Progenitor cell of endocrine pancreas (in vitro differentiated cells): Measurements from ENCODE around the gene NCAPD3. TPM values are rescaled to one million over a fixed set of nuclear protein-coding genes. Genes with fewer than 3 reads are reported as not detected.

Experiments
- DNase-seq: peaks from one replicate; pipeline ENCODE4 v3.0.0; 2021; ENCODE audit warnings: low spot score; ENCODE audit not compliant: unreplicated experiment
- H3K27ac Mint-ChIP-seq: 2 replicates; pipeline ENCODE4 v1.8.0; 2021; ENCODE audit warnings: mild to moderate bottlenecking, moderate library complexity, mixed read lengths
- H3K27me3 Mint-ChIP-seq: 2 replicates; pipeline ENCODE4 v1.8.0; 2021; ENCODE audit warnings: mixed read lengths
- H3K36me3 Mint-ChIP-seq: 2 replicates; pipeline ENCODE4 v1.8.0; 2022; ENCODE audit warnings: mixed read lengths; ENCODE audit not compliant: insufficient read depth
- H3K4me1 Mint-ChIP-seq: 2 replicates; pipeline ENCODE4 v1.8.0; 2021; ENCODE audit warnings: low read depth, mixed read lengths
- H3K4me3 Mint-ChIP-seq: 2 replicates; pipeline ENCODE4 v1.8.0; 2021; ENCODE audit warnings: low read depth, mild to moderate bottlenecking, moderate library complexity, mixed read lengths
- H3K9me3 Mint-ChIP-seq: 2 replicates; pipeline ENCODE4 v1.8.0; 2021; ENCODE audit warnings: low read depth, mixed read lengths
- total RNA-seq: library from RNA; stranded (reverse); gene quantifications from 2 replicates; pipeline ENCODE4 v1.2.1, GENCODE V29; 2021
- TF ChIP-seq, protein P1 (sequence below): fragments of 200-600 bp; sonication (generic); IDR thresholded peaks from one replicate; pipeline ENCODE4 v1.5.0; 2021; ENCODE audit warnings: antibody characterized with exemption, mild to moderate bottlenecking; ENCODE audit not compliant: unreplicated experiment

Gene NCAPD3
- total RNA-seq, 1 donor from 2014 or later, result 30.0 TPM

DNA sequence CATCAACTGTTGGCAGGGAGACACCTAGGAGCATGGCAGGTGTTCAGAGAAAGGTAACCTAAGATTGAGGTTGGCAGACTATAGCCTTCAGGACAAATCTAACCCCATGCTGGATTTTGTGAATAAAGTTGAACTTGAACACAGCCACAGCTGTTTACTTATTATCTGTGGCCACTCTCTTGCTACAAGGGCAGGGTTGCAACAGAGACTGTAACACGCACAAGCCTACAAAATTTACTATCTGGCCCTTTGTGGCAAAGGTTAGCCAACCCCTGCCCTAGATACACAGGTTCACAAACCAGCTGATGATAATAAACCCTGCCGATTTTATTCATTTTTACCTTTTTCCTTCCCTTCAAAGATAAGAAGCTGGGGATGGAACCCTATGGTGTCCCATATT is 26.9 kb upstream of the NCAPD3 start:
- Mint-ChIP-seq H3K4me3 (no peak overlapping the region), H3K36me3 (peaks cover 7% of the 10 kb centered on the region), H3K9me3 (no peaks in the 10 kb centered on the region), H3K4me1 (peaks cover 16% of the 10 kb centered on the region), H3K27me3 (no peaks in the 10 kb centered on the region), H3K27ac (no peak overlapping the region)
- TF ChIP-seq, protein P1, sequence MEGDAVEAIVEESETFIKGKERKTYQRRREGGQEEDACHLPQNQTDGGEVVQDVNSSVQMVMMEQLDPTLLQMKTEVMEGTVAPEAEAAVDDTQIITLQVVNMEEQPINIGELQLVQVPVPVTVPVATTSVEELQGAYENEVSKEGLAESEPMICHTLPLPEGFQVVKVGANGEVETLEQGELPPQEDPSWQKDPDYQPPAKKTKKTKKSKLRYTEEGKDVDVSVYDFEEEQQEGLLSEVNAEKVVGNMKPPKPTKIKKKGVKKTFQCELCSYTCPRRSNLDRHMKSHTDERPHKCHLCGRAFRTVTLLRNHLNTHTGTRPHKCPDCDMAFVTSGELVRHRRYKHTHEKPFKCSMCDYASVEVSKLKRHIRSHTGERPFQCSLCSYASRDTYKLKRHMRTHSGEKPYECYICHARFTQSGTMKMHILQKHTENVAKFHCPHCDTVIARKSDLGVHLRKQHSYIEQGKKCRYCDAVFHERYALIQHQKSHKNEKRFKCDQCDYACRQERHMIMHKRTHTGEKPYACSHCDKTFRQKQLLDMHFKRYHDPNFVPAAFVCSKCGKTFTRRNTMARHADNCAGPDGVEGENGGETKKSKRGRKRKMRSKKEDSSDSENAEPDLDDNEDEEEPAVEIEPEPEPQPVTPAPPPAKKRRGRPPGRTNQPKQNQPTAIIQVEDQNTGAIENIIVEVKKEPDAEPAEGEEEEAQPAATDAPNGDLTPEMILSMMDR, result no peak
- DNase-seq, result no peak

DNA sequence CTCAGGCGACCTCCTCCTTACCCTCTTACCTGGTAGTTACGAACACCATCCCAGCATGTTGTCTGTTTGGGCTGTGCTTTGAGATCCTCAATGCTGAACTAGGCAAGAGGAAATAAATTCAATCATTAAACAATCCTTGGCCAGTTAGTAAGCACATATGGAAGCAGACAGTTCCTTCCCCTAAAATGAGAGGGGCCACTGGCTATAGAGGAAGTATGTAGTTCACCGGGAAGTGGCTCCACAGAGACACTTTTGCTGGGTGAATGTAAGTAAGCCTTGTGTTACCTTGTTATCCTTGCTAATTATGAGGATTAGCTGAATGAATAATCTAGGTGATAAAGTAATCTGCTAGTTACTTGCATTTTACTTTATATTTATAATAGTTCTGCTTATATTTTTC is 26.5 kb upstream of the NCAPD3 start:
- Mint-ChIP-seq H3K9me3 (no peaks in the 10 kb centered on the region), H3K27me3 (no peaks in the 10 kb centered on the region), H3K4me1 (peaks cover 16% of the 10 kb centered on the region), H3K27ac (no peak overlapping the region), H3K4me3 (no peak overlapping the region), H3K36me3 (peaks cover 7% of the 10 kb centered on the region)
- DNase-seq, result no peak
- TF ChIP-seq, protein P1, result no peak

DNA sequence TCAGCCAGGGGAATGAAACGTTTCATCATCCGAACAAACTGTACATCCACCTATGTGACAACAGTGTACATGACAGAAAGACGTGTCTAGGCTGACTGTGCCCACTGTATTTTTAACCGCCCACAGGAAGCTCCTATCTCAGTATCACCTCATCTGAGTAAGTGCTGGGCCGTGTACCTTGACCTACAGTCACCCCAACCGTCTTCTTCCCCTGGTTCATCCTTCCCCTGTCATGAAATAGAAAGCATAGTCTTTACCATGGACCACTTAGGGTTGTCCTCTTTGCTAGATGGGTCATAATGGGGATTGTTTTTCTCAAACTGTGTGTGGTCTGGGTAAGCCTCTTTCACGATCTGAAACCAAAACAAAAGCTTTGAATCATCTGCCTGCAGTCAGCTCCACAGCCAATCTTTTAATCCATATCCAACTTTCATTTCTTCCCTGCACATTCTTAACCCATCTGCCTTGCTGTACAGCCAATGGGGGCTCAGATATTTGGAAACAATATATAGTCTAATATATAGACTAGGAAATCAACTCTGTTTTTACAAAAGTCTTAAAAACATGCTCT is 25.2 kb upstream of the NCAPD3 start:
- peaks cover 14% of the 10 kb centered on the region for H3K36me3 Mint-ChIP-seq
- no peaks in the 10 kb centered on the region for H3K9me3 Mint-ChIP-seq
- no peaks in the 10 kb centered on the region for H3K27me3 Mint-ChIP-seq
- no peak overlapping the region for H3K27ac Mint-ChIP-seq
- DNase-seq, result no peak
- no peak overlapping the region for H3K4me3 Mint-ChIP-seq
- H3K4me1 Mint-ChIP-seq, result peaks cover 10% of the 10 kb centered on the region
- TF ChIP-seq, protein P1, result no peak

DNA sequence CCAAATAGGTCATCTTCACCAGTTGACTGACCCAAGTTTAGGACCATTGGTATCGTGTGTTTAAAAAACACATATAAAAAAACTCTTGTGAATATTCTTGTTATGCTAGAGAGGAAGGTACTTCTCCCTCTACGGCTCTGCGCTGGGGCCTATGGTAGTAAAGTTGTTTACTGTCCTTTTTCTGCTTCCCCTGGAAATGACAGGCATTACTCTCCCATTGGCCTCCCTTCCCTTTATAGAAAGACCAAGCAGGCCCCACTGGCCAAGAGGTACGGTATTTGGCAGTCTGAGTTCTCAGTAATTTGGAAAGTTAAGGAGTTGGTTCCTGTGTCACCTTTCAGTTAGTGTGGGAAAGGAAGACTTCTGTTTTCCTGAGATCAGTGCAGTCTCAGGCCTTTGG is 22.9 kb upstream of the NCAPD3 start:
- H3K4me3 Mint-ChIP-seq, result no peak overlapping the region
- peaks cover 19% of the 10 kb centered on the region for H3K36me3 Mint-ChIP-seq
- peak overlapping the region; percentile 87 for H3K27ac Mint-ChIP-seq
- H3K4me1 Mint-ChIP-seq, result peaks cover under 1% of the 10 kb centered on the region
- no peak for DNase-seq
- TF ChIP-seq, protein P1, result no peak
- H3K27me3 Mint-ChIP-seq, result no peaks in the 10 kb centered on the region
- no peaks in the 10 kb centered on the region for H3K9me3 Mint-ChIP-seq

DNA sequence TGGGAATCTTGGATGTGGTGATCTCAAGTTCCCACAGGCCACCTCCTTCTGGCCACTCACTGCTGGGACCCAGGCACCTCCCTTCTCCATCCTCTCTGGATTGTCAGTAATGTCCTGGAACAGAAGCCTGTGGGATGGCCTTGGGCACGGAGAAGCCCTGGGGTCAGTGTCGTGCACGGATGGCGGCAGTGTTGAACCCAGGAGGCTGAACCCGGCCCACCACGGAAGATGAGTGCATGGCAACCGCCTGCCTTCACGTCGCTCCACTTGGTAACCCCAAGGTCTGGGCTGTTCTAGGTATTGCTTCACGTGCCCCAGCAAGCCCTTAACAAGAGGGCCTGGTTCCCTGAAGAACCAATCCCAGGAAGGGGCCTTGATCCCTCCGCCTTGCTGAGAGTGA is 22.3 kb upstream of the NCAPD3 start:
- TF ChIP-seq, protein P1, result no peak
- peaks cover 19% of the 10 kb centered on the region for H3K36me3 Mint-ChIP-seq
- peak overlapping the region; percentile 87 for H3K27ac Mint-ChIP-seq

More for the DNA sequence above, 22.3 kb upstream of the NCAPD3 start:
- no peaks in the 10 kb centered on the region for H3K27me3 Mint-ChIP-seq
- no peaks in the 10 kb centered on the region for H3K4me1 Mint-ChIP-seq
- DNase-seq, result no peak
- H3K9me3 Mint-ChIP-seq, result no peaks in the 10 kb centered on the region
- H3K4me3 Mint-ChIP-seq, result no peak overlapping the region
